HL-60/S4 treated with phorbol 12-myristate 13-acetate at 8.2 ng/mL for 4 days and 3 days (cell line): ENCODE results near the gene NCAPD2.
"Not testable (repeated sequence)": the region's sequence is repeated elsewhere in the genome, so short reads cannot be mapped to it uniquely, and the experiment has no call there.

ENCODE experiments used
- in situ Hi-C: fragments of 300-500 bp; cut with MboI; formaldehyde crosslinking; loops from 2 replicates; pipeline ENCODE4 v1.15.0; 2022; ENCODE audit warnings: low sequenced_read_pairs

Gene NCAPD2

DNA sequence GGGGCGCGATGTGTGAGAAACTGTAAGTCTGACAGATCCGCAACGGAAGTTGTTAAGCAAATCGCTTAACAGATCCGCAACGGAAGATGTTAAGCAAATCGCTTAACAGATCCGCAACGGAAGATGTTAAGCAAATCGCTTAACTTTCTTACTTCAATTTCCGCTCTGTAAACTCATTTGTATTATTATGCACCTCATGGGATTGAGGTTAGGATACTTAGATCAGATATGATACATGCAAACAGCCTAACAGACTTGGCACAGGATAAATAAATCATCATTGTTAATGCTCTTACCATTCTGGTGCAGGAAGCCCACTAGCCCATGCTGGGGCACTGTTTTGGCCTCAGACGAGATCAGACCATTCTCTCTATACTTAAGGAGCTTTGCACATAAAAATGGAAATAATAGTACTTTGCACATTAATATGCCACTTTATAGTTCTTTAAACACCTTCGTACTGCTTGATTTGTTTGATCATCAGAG, 399 bp downstream of the NCAPD2 start:
- in situ Hi-C loops: no loop called here

GRCh38 chr12:6494968-6495367, 1.1 kb downstream of the NCAPD2 start:
- in situ Hi-C loops: no loop called here

DNA sequence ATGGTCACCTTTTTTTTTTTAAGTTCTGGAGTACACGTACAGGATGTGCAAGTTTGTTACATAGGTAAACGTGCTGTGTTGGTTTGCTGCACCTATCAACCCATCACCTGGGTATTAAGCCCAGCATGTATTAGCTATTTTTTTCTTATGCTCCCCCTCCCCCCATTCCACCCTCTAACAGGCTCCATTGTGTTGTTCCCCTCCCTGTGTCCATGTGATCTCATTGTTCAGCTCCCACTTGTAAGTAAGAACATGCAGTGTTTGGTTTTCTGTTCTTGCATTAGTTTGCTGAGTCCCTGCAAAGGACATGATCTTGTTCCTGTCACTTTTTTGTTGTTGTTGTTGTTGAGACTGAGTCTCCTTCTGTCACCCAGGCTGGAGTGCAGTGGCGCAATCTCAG, 3.4 kb downstream of the NCAPD2 start:
- in situ Hi-C loops: not testable (repeated sequence)

DNA sequence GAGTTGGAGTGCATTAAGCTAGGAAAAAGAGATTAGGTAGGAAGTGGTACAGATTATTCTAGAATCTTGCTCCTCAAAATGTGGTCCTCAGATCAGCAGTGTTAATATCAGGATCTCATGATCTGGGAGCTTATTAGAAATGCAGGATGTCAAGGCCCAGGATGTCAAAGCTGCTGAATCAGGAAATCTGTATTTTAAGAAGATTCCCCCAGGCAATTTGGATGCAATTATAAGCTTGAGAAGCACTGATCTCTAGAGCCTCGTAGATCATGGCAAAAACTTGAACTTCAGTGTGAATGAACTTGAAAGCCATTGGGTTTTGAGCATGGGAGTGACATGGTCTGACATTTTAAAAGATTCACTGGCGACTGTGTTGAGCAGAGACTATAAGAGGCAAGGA, 6.6 kb downstream of the NCAPD2 start:
- in situ Hi-C loops: no loop called here

DNA sequence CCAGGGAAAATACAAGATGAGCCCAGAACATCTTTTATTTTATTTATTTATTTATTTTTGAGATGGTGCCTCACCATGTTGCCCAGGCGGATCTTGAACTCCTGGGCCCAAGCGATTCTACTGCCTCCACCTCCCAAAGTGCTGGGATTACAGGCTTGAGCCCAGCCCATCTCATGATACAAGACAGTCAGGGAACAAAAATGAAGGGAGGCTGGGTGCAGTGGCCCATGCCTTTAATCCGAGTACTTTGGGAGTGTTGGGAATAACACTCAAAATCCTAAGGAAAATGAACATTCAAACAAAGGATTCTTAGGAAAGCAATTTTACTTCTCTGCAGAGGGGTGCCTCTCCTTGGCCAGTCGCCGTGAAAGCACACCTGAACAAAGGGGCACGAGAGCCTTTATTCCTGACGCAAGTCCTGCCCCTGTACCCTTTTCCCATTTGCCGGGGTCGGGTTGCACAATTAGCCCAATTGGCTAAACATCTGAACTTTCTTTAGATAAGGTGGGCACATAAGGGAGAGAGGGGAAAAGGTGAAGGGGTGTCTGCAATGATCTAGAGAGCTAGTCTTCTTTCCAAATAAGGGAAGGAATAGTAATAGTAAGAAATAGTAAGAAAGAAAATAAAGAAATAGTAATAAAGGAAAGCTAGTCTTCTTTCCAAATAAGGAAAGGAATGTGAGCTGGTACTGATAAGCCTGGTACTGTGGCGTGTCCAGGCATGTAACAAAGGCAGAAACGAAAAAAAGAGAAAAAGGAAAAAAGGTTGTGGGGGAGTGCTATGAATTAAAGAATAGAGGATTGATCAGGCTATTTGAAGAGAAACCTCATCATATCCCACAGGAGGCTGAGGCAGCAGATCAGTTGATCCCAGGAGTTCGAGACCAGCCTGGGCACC, 13.4 kb downstream of the NCAPD2 start:
- in situ Hi-C loops: no loop called here

GRCh38 chr12:6508087-6508486, 14.2 kb downstream of the NCAPD2 start:
- in situ Hi-C loops: no loop called here

DNA sequence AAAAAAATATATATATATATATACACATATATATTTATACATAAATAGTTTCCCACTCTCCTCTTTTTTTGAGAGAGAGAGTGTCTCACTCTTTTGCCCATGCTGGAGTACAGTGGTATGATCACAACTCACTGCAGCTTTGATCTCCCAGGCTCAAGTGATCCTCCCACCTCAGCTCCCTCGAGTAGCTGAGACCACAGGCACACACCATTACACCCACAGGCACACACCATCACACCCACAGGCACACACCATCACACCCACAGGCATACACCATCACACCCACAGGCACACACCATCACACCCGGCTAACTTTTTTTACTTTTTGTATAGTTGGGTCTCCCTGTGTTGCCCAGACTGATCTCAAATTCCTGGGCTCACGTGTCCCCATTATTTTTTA, 26.3 kb downstream of the NCAPD2 start:
- in situ Hi-C loops: no loop called here

DNA sequence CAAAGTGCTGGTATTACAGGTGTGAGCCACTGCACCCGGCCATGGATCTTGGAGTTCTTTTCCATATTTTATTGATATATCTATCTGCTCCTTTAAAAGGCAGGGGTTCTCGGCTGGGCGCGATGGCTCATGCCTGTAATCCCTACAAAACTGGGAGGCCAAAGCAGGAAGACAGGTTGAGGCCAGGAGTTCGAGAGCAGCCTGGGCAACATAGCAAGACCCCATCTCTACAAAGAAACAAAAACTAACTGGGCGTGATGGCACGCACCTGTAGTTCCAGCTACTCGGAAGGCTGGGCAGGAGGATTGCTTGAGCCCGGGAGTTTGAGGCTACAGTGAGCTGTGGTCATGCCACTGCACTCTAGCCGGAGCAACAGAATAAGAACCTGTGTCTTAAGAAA, 28.3 kb downstream of the NCAPD2 start:
- in situ Hi-C loops: no loop called here

- in situ Hi-C loops: no loop called here
These were observed 29.8 kb downstream of the NCAPD2 start for GRCh38 chr12:6523708-6524107.

DNA sequence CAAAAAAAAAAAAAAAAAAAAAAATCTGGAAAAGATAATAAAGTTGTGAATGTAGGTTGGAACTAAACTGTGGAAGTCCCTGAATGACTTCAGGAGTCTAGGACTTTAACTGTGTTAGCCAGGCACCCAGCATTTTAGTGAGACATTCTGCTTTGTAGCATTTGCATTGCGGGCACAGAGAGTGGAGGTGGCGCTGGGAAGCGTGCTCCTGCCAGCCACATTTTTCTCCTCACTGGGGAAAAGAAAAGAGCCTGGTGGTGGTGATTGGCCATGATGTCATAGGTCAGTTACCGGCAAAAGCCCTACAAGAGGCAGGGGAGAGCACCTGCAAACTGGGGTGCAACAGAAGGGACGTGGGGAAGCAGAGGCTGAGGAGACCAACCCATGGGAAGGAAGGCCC, 30.7 kb downstream of the NCAPD2 start:
- in situ Hi-C loops: no loop called here

- in situ Hi-C loops: no loop called here
These were observed 32.3 kb downstream of the NCAPD2 start for GRCh38 chr12:6526201-6526600.

DNA sequence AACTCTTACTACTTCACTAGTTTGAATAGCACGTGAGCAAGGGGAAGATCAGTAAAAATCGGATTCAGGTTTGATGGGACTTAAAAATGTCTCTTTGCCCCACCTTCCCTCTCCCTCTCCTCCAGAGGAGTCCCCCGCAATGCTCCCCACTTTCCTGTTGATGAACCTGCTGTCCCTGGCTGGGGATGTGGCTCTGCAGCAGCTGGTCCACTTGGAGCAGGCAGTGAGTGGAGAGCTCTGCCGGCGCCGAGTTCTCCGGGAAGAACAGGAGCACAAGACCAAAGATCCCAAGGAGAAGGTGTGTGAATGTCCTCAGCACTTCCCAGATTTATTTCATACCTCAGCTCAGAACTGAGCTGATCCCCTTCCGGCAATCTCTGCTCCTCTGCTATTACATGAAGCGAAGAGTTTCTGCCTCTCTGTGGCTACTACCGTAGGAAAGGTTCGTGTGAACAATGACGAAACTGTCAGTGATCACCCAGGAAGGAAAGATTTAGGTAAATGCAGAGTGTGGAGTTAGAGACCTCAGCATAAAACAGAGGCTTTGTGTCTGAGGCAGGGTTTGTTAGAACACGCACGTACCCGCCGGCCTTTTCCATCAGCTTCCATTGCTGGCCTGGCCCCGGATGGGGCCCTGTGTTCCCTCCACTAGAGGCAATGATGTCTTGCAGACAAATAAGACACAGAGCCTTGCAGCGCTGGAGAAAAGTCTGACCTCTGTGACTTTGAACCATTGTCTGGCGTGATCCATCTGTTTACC, 33.0 kb downstream of the NCAPD2 start:
- in situ Hi-C loops: no loop called here

DNA sequence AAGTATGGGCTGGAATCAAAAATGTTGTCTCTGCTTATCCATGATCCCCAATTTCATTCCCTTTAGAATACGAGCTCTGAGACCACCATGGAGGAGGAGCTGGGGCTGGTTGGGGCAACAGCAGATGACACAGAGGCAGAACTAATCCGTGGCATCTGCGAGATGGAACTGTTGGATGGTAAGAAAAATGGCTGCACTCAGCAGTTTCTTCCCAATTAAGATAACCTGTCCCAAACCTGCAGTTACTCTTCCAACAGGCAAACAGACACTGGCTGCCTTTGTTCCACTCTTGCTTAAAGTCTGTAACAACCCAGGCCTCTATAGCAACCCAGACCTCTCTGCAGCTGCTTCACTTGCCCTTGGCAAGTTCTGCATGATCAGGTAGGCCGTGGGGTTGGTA, 33.8 kb downstream of the NCAPD2 start:
- in situ Hi-C loops: no loop called here

DNA sequence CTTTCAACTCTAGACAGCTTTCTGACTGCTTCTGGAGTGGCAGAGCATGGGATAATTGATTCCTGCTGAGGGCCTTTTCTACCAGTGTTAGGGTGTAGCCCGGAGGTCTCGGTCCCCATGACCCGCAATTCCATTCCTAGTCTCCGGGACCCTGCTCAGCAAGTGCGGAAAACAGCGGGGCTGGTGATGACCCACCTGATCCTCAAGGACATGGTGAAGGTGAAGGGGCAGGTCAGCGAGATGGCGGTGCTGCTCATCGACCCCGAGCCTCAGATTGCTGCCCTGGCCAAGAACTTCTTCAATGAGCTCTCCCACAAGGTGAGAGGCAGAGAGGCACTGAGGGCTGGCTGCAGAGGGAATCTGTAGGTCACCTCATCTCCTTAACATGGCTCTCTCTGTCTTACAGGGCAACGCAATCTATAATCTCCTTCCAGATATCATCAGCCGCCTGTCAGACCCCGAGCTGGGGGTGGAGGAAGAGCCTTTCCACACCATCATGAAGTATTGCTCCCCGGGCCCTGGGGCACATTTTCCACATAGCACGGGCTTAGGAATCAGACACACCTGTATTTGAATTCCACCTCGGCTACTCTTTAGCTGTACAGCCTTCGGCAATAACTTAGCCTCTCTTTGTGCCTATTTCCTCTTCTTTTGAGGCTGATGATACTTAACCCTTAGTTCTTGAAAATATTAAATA, 34.8 kb downstream of the NCAPD2 start:
- in situ Hi-C loops: no loop called here

- in situ Hi-C loops: no loop called here
These were observed 35.4 kb downstream of the NCAPD2 start for GRCh38 chr12:6529291-6529737.

- in situ Hi-C loops: no loop called here
These were observed 36.8 kb downstream of the NCAPD2 start for GRCh38 chr12:6530576-6531260.

GRCh38 chr12:6532051-6532926, 38.4 kb downstream of the NCAPD2 start:
- in situ Hi-C loops: no loop called here

DNA sequence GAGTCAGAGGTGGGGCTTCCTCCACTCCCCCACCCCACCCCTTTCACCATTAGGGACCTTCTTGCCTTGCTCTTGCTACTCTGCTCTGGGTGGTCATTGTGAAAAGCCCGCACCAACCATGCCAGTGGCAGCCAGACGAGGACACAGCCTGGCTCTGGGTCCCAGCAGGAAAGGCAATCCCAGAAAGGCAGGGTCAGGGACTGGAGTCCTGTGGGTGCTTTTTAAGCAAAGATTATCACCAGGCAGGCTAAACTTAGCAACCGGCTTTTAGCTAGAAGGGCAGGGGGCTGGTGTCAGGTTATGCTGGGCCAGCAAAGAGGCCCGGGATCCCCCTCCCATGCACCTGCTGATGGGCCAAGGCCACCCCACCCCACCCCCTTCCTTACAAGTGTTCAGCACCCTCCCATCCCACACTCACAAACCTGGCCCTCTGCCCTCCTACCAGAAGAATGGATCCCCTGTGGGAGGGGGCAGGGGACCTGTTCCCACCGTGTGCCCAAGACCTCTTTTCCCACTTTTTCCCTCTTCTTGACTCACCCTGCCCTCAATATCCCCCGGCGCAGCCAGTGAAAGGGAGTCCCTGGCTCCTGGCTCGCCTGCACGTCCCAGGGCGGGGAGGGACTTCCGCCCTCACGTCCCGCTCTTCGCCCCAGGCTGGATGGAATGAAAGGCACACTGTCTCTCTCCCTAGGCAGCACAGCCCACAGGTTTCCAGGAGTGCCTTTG, 39.2 kb downstream of the NCAPD2 start:
- in situ Hi-C loops: no loop called here

DNA sequence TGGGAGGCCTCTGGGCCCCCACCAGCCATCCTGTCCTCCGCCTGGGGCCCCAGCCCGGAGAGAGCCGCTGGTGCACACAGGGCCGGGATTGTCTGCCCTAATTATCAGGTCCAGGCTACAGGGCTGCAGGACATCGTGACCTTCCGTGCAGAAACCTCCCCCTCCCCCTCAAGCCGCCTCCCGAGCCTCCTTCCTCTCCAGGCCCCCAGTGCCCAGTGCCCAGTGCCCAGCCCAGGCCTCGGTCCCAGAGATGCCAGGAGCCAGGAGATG, 39.7 kb downstream of the NCAPD2 start:
- in situ Hi-C loops: no loop called here
